Spinal cord (tissue), 10 donors: ENCODE measurements around the gene SNAI1. TPM values are rescaled to one million over a fixed set of nuclear protein-coding genes. Genes with fewer than 3 reads are reported as not detected.
"Not testable (repeated sequence)": the region's sequence is repeated elsewhere in the genome, so short reads cannot be mapped to it uniquely, and the experiment has no call there.

Experiments used
- DNase-seq, 6 donors: peaks; one replicate each; pipeline versions ENCODE4 v3.0.0 to v3.0.0-alpha.2; 2013 to 2015; ENCODE audit warnings: low spot score in 6 of 6, low read depth in 4 of 6
- H3K27ac ChIP-seq: one replicate; pipeline ENCODE4 v1.5.1; 2013; ENCODE audit warnings: low read depth, low read length, control low read depth
- H3K27me3 ChIP-seq: one replicate; pipeline ENCODE4 v1.6.1; 2013; ENCODE audit warnings: low read length; ENCODE audit not compliant: control insufficient read depth, insufficient read depth
- H3K36me3 ChIP-seq: one replicate; pipeline ENCODE4 v1.6.1; 2013; ENCODE audit warnings: low read length; ENCODE audit not compliant: control insufficient read depth, insufficient read depth
- H3K4me1 ChIP-seq: one replicate; pipeline ENCODE4 v1.6.1; 2013; ENCODE audit warnings: low read length; ENCODE audit not compliant: control insufficient read depth, insufficient read depth
- H3K4me3 ChIP-seq: one replicate; pipeline ENCODE4 v1.5.1; 2013; ENCODE audit warnings: low read depth, low read length, control low read depth
- H3K9me3 ChIP-seq: one replicate; pipeline ENCODE4 v1.6.1; 2013; ENCODE audit warnings: low read length; ENCODE audit not compliant: control insufficient read depth, insufficient read depth
- WGBS: methylation state at CpG from one replicate; pipeline ENCODE4 v1.1.5; 2013; ENCODE audit warnings: missing lambda C conversion rate; ENCODE audit not compliant: insufficient coverage; 5-methylcytosine and 5-hydroxymethylcytosine counted together
- polyA plus RNA-seq, 2 donors: library from polyadenylated mRNA; unstranded; fragments of 120-200 nt; gene quantifications; one replicate each; pipeline ENCODE4 v1.2.1, GENCODE V29; 2013; ENCODE audit not compliant: insufficient read length in 2 of 2
- total RNA-seq, 2 donors: library from RNA; depleted of rRNA in 1 of 2; stranded (reverse); fragments of 120-200 nt in 1 of 2; fragments of >200 nt in 1 of 2; gene quantifications; one replicate each; pipeline versions ENCODE4 v1.2.3 to v1.2.4, GENCODE V29; 2013 to 2014
- donor health status: healthy.

Gene SNAI1
- total and polyA plus RNA-seq, 4 donors = 0.40 to 1.8 (median 0.96) TPM

GRCh38 chr20:49961413-49961812 is 21.4 kb upstream of the SNAI1 start:
- no peak overlapping the region for H3K27ac ChIP-seq
- no peak for DNase-seq
- no peak overlapping the region for H3K4me3 ChIP-seq
- H3K4me1 ChIP-seq = no peaks in the 10 kb centered on the region
- 80% methylated on average over 1 of the region's 4 CpGs for WGBS
- H3K9me3 ChIP-seq = no peaks in the 10 kb centered on the region
- peaks cover 10% of the 10 kb centered on the region for H3K36me3 ChIP-seq
- no peaks in the 10 kb centered on the region for H3K27me3 ChIP-seq

DNA sequence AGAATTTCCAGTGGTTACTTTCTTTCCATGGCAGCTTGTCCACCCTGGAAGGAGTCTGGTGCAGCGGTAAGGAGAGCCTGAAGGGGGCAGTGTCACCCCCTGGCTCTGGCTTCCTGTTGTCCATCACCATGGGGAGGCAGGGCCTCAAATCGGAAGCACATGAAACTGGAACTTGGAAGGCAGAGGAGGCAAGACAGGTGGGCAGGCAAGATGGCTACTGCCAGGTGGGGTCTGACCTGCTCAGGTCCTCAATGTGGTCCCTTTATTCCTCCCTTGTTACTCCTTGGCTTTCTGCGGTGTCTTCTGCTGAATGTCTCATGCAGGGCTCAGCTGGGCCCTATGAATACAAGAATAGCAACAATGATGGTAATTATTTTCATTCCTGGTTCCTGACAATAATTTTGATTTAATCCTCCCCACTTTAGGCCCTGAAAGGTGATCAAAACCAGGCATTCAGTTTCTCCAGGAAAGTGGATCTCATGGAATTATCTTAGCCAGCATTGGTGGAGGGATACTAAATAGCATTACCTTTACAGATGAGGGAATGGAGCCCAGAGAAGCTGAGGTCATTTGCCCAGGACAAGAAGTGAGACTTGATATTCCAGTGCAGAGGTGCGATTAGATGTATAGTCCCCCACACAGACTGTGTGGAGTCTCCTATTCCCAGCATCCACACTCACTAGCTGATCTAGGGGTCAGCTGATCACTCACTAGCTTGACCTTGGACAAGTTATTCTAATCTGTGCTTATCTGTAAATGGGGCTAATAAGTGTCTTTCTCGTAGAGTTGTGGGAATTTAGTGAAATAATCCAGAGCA is 17.6 kb upstream of the SNAI1 start:
- no peaks in the 10 kb centered on the region for H3K9me3 ChIP-seq
- WGBS = 48% methylated on average over 3 of the region's 5 CpGs
- no peaks in the 10 kb centered on the region for H3K4me1 ChIP-seq
- no peaks in the 10 kb centered on the region for H3K36me3 ChIP-seq
- peak in 1 of 6 donors; percentile 14 for DNase-seq
- H3K27me3 ChIP-seq = no peaks in the 10 kb centered on the region
- no peak overlapping the region for H3K4me3 ChIP-seq
- no peak overlapping the region for H3K27ac ChIP-seq

GRCh38 chr20:49965781-49966305 is 16.9 kb upstream of the SNAI1 start:
- Histone ChIP-seq H3K27ac (no peak overlapping the region), H3K36me3 (no peaks in the 10 kb centered on the region), H3K9me3 (no peaks in the 10 kb centered on the region), H3K4me1 (no peaks in the 10 kb centered on the region), H3K27me3 (no peaks in the 10 kb centered on the region), H3K4me3 (no peak overlapping the region)
- WGBS = 92% methylated on average over 7 of the region's 9 CpGs
- no peak for DNase-seq

GRCh38 chr20:49966861-49967260 is 15.9 kb upstream of the SNAI1 start:
- Histone ChIP-seq H3K4me1 (no peaks in the 10 kb centered on the region), H3K4me3 (no peak overlapping the region), H3K27me3 (no peaks in the 10 kb centered on the region), H3K36me3 (no peaks in the 10 kb centered on the region), H3K9me3 (no peaks in the 10 kb centered on the region), H3K27ac (no peak overlapping the region)
- 100% methylated on average over 1 of the region's 2 CpGs for WGBS
- DNase-seq = no peak

GRCh38 chr20:49969234-49969633 is 13.5 kb upstream of the SNAI1 start:
- no peak overlapping the region for H3K27ac ChIP-seq
- no peaks in the 10 kb centered on the region for H3K4me1 ChIP-seq
- WGBS = 38% methylated on average over 1 of the region's 3 CpGs
- no peak for DNase-seq
- H3K27me3 ChIP-seq = no peaks in the 10 kb centered on the region
- no peaks in the 10 kb centered on the region for H3K36me3 ChIP-seq
- no peaks in the 10 kb centered on the region for H3K9me3 ChIP-seq
- H3K4me3 ChIP-seq = no peak overlapping the region

DNA sequence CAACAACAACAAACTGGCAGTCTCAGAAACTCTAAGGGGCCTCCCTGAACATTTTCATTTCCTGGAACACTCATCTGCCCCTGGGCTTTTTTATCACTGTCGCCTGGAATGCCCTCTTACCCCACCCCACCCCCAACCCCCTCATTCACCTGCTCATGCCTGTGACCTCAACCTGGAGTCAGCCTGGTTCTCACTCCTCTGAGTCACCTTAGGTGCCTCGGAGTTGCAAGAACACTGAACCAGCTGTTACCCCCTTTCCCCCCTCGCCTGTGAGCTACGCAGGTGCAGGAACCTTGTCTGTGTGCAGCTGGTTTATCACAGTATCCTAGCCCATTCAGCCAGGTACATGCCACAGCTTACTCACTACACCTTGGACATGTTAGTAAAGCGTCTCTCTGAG is 12.8 kb upstream of the SNAI1 start:
- no peaks in the 10 kb centered on the region for H3K4me1 ChIP-seq
- no peaks in the 10 kb centered on the region for H3K9me3 ChIP-seq

DNA sequence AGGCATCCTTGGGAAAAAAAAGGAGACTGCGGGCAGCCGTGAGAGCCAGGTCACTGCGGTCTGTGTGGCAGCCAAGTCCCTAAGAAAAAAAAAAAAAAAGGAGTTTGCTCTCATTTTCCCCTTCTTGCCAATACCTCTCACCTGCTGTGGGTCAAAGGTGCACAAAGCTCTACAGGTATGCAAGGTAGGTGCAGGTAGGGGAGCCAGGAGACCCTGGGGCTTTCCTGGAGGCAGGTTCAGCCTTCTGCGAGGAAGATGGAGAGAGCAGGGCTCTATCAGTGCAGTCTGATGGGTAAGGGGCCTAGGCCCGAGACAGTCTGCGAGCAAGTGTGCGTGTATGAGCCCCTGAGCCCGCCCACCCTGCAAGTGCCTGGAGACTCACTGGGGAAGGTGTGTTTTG is 12.3 kb upstream of the SNAI1 start:
- no peaks in the 10 kb centered on the region for H3K27me3 ChIP-seq
- H3K9me3 ChIP-seq = no peaks in the 10 kb centered on the region
- DNase-seq = no peak
- no peak overlapping the region for H3K4me3 ChIP-seq
- H3K4me1 ChIP-seq = no peaks in the 10 kb centered on the region
- H3K27ac ChIP-seq = no peak overlapping the region
- 100% methylated on average over 5 of the region's 8 CpGs for WGBS
- H3K36me3 ChIP-seq = no peaks in the 10 kb centered on the region

More for the DNA sequence above, 12.8 kb upstream of the SNAI1 start:
- no peaks in the 10 kb centered on the region for H3K27me3 ChIP-seq
- no peaks in the 10 kb centered on the region for H3K36me3 ChIP-seq
- DNase-seq = no peak
- 74% methylated on average over 5 of the region's 5 CpGs for WGBS
- H3K4me3 ChIP-seq = no peak overlapping the region
- H3K27ac ChIP-seq = no peak overlapping the region

DNA sequence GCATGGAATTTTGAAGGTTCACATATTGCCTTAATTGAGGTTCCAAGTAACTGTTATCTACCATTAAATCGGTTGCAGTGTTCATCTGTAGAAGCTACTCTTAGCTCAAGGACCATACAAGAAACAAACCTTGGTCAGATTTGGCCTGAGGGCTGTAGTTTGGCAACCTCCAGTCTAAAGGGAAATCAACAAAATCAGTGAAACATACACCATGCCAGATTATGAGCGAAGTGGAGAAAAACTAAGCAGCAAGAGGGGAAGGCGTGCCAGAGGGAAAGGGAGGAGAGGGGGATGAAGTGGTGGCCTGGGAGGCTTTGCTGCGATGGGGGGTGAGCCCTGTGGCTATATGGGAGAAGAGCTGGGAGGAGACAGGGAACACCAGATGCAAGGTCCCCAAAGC is 8.8 kb upstream of the SNAI1 start:
- 69% methylated on average over 3 of the region's 4 CpGs for WGBS
- no peak for DNase-seq
- Histone ChIP-seq H3K9me3 (no peaks in the 10 kb centered on the region), H3K36me3 (no peaks in the 10 kb centered on the region), H3K27ac (no peak overlapping the region), H3K4me3 (no peak overlapping the region), H3K27me3 (no peaks in the 10 kb centered on the region), H3K4me1 (no peaks in the 10 kb centered on the region)

DNA sequence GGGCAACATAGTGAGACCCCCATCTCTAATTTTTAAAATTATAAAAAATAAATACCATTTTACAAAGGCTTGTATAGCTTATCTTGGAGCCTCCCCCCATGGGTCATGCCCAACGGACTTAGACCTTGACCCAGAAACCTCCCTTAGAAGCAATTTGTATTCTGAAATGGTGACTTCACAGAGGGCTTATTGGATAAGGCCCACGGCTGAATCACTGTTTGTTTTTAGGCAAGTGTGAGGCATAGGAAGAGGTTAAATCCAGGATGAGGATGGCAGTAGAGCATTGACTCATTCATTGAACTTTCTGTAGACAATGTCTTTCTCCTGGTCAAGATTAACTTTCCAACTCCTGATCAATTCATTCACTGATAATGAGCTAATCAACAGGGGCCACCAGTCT is 6.2 kb upstream of the SNAI1 start:
- no CpG with 5 or more reads among the region's 2 CpGs for WGBS
- Histone ChIP-seq H3K27me3 (peaks cover 6% of the 10 kb centered on the region), H3K4me3 (no peak overlapping the region), H3K27ac (no peak overlapping the region), H3K36me3 (no peaks in the 10 kb centered on the region), H3K4me1 (peaks cover 9% of the 10 kb centered on the region), H3K9me3 (no peaks in the 10 kb centered on the region)
- no peak for DNase-seq

DNA sequence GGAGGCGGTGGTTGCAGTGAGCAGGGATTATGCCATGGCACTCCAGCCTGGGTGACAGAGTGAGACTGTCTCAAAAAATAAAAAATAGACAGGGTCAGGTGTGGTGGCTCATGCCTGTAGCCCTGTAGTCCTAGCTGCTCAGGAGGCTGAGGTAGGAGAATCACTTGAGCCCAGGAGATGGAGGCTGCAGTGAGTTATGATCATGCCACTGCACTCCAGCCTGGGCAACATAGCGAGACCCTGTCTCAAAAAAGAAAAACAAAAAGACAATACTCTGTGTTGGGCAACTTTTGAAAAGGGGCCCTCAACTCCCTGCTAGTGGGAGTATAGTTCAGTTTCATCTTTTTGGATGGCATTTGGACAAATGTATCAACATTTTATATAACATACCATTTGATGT is 5.0 kb upstream of the SNAI1 start:
- not testable (repeated sequence) for H3K27ac ChIP-seq, DNase-seq, H3K9me3 ChIP-seq, H3K36me3 ChIP-seq, H3K4me3 ChIP-seq
- Histone ChIP-seq H3K27me3 (peaks cover 15% of the 10 kb centered on the region), H3K4me1 (peaks cover 18% of the 10 kb centered on the region)
- 100% methylated on average over 1 of the region's 2 CpGs for WGBS
